Kidney capillary endothelial cell (primary cell): ENCODE results near the gene PCDHGB6.
"Not testable (repeated sequence)": the region's sequence is repeated elsewhere in the genome, so short reads cannot be mapped to it uniquely, and the experiment has no call there.

Experiments
- DNase-seq: peaks from one replicate; pipeline ENCODE4 v3.0.0-alpha.2; 2018; ENCODE audit warnings: low spot score

Gene PCDHGB6

GRCh38 chr5:141388661-141389060 is 19.2 kb upstream of the PCDHGB6 start:
- DNase-seq: no peak

DNA sequence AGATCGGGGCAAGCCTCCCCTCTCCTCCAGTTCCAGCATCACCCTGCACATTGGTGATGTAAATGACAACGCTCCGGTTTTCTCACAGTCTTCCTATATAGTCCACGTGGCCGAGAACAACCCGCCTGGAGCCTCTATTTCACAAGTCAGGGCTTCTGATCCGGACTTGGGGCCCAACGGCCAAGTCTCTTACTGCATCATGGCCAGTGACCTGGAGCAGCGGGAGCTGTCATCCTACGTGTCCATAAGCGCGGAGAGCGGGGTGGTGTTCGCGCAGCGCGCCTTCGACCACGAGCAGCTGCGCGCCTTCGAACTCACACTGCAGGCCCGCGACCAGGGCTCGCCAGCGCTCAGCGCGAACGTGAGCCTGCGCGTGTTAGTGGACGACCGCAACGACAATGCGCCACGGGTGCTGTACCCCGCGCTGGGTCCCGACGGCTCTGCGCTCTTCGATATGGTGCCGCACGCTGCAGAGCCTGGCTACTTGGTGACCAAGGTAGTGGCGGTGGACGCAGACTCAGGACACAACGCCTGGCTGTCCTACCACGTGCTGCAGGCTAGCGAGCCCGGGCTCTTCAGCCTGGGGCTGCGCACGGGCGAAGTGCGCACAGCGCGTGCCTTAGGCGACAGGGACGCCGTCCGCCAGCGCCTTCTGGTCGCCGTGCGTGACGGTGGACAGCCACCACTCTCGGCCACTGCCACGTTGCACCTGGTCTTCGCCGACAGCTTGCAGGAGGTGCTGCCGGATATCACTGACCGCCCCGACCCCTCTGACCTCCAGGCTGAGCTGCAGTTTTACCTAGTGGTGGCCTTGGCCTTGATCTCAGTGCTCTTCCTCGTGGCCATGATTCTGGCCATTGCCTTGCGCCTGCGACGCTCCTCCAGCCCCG is 18.4 kb upstream of the PCDHGB6 start:
- DNase-seq: no peak

- DNase-seq: no peak
Measured at GRCh38 chr5:141392429-141393198, 15.2 kb upstream of the PCDHGB6 start, which contains the start of gene PCDHGA8. PCDHGA8 (plus strand) TSS chr5:141392633; CDS start chr5:141392814, 181 bp downstream.

- DNase-seq: no peak
Measured at GRCh38 chr5:141393267-141393666, 14.6 kb upstream of the PCDHGB6 start.

DNA sequence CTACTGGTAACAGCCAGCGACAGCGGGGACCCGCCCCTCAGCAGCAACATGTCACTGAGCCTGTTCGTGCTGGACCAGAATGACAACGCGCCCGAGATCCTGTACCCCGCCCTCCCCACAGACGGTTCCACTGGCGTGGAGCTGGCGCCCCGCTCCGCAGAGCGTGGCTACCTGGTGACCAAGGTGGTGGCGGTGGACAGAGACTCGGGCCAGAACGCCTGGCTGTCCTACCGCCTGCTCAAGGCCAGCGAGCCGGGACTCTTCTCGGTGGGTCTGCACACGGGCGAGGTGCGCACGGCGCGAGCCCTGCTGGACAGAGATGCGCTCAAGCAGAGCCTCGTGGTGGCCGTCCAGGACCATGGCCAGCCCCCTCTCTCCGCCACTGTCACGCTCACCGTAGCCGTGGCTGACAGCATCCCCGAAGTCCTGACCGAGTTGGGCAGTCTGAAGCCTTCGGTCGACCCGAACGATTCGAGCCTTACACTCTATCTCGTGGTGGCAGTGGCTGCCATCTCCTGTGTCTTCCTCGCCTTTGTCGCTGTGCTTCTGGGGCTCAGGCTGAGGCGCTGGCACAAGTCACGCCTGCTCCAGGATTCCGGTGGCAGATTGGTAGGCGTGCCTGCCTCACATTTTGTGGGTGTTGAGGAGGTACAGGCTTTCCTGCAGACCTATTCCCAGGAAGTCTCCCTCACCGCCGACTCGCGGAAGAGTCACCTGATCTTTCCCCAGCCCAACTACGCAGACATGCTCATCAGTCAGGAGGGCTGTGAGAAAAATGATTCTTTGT is 13.2 kb upstream of the PCDHGB6 start:
- DNase-seq: not testable (repeated sequence)

DNA sequence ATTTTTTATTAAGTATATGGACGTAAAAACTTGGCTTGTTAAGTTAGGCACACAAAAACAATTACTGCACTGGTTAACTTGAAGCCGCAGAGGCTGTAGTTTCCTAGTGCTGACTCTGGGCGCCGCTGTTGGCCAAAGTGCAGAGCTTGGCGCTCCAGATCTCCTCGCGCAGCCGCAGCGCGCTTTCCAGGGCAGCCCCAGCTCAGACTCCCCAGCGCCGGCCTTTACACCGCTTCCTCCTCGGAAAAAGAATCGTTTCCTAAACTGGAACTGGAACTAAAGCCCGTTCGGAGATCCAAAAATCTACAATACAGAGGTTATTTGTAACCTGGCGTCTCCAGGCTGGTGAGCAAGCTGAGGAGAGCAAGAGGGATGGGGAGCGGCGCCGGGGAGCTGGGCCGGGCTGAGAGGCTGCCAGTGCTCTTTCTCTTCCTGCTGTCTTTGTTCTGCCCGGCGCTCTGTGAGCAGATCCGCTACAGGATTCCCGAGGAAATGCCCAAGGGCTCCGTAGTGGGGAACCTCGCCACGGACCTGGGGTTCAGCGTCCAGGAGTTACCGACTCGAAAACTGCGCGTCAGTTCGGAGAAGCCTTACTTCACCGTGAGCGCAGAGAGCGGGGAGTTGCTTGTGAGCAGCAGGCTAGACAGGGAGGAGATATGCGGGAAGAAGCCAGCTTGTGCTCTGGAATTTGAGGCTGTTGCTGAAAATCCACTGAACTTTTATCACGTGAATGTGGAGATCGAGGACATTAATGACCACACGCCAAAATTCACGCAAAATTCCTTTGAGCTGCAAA is 9.9 kb upstream of the PCDHGB6 start, which contains the start of gene PCDHGB5:
Gene PCDHGB5 (plus strand): TSS at position 192 of the 796 bp plus-strand sequence. CDS start 181 bp downstream, at position 373.
- DNase-seq: not testable (repeated sequence)

- no peak for DNase-seq
Measured at GRCh38 chr5:141398608-141399007, 9.2 kb upstream of the PCDHGB6 start.

DNA sequence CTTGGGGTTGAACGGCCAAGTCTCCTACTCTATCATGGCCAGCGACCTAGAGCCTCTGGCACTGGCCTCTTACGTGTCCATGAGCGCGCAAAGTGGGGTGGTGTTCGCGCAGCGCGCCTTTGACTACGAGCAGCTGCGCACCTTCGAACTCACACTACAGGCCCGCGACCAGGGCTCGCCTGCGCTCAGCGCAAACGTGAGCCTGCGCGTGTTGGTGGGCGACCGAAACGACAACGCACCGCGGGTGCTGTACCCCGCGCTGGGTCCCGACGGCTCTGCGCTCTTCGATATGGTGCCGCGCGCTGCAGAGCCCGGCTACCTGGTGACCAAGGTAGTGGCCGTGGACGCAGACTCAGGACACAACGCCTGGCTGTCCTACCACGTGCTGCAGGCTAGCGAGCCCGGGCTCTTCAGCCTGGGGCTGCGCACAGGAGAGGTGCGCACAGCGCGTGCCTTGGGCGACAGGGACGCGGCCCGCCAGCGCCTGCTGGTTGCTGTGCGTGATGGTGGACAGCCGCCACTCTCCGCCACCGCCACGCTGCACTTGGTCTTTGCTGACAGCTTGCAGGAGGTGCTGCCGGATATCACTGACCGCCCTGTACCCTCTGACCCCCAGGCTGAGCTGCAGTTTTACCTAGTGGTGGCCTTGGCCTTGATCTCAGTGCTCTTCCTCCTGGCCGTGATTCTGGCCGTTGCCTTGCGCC is 8.1 kb upstream of the PCDHGB6 start:
- DNase-seq: no peak

GRCh38 chr5:141402553-141403243 is 5.1 kb upstream of the PCDHGB6 start, which contains the start of gene PCDHGA9:
PCDHGA9 (plus strand) TSS chr5:141402778; CDS start chr5:141402953, 175 bp downstream.
- DNase-seq: no peak

GRCh38 chr5:141403387-141403786 is 4.4 kb upstream of the PCDHGB6 start:
- DNase-seq: no peak

DNA sequence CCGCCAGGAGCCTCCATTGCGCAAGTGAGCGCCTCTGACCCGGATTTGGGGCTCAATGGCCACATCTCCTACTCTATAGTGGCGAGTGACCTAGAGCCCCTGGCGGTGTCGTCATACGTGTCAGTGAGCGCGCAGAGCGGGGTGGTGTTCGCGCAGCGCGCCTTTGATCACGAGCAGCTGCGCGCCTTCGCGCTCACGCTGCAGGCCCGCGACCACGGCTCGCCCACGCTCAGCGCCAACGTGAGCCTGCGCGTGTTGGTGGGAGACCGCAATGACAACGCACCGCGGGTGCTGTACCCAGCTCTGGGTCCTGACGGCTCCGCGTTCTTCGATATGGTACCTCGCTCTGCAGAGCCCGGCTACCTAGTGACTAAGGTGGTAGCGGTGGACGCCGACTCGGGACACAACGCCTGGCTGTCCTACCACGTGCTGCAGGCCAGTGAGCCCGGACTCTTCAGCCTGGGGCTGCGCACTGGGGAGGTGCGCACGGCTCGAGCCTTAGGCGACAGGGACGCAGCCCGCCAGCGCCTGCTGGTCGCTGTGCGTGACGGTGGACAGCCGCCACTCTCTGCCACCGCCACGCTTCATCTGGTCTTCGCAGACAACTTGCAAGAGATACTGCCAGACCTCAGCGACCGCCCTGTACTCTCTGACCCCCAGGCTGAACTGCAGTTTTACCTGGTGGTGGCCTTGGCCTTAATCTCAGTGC is 1.9 kb downstream of the PCDHGB6 start:
- DNase-seq: no peak

DNA sequence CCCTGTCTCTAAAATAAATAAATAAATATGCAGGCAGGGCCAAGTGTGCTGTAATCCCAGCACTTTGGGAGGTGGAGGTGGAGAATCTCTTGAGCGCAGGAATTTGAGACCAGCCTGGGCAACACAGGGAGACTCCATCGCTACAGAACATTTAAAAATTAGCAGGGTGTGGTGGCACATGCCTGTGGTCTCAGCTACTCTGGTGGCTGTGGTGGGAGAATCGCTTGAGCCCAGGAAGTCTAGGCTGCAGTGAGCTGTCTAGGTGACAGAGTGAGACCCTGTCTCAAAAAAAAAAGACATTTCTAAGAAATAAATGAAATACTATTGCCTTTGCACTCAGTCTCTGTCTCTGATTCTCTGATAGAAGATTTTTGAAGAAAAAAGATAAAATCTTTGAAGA is 3.8 kb downstream of the PCDHGB6 start:
- DNase-seq: no peak

GRCh38 chr5:141412854-141413539 is 5.2 kb downstream of the PCDHGB6 start, which contains the start of gene PCDHGA10:
PCDHGA10 (plus strand) TSS chr5:141412987; CDS start chr5:141413176, 189 bp downstream.
- DNase-seq: peak; percentile 58

- DNase-seq: no peak
Measured at GRCh38 chr5:141413540-141414069, 5.8 kb downstream of the PCDHGB6 start.

DNA sequence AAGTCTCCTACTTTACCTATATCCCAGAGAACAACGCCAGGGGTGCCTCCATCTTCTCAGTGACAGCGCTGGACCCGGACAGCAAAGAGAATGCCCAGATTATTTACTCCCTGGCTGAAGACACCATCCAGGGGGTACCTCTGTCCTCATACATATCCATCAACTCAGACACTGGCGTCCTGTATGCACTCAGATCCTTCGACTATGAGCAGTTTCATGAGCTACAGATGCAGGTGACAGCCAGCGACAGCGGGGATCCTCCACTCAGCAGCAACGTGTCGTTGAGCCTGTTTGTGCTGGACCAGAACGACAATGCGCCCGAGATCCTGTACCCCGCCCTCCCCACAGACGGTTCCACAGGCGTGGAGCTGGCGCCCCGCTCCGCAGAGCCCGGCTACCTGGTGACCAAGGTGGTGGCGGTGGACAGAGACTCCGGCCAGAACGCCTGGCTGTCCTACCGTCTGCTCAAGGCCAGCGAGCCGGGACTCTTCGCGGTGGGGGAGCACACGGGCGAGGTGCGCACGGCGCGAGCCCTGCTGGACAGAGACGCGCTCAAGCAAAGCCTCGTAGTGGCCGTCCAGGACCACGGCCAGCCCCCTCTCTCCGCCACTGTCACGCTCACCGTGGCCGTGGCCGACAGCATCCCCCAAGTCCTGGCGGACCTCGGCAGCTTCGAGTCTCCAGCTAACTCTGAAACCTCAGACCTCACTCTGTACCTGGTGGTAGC is 6.9 kb downstream of the PCDHGB6 start:
- not testable (repeated sequence) for DNase-seq

GRCh38 chr5:141415275-141415618 is 7.4 kb downstream of the PCDHGB6 start:
- not testable (repeated sequence) for DNase-seq

- DNase-seq: peak; percentile 76
Measured at GRCh38 chr5:141417494-141418172, 9.8 kb downstream of the PCDHGB6 start, which contains the start of gene PCDHGB7. PCDHGB7 (plus strand) TSS chr5:141417677; CDS start chr5:141417860, 183 bp downstream.
